KG1 (cell line): Measurements from ENCODE around the gene SH3PXD2A.

Experiments
- DNase-seq: peaks from one replicate; lab custom pipeline; 2025; lab: John Stamatoyannopoulos, UW

Gene SH3PXD2A

GRCh38 chr10:103877861-103878260 is 22.5 kb upstream of the SH3PXD2A start:
- no peak for DNase-seq

DNA sequence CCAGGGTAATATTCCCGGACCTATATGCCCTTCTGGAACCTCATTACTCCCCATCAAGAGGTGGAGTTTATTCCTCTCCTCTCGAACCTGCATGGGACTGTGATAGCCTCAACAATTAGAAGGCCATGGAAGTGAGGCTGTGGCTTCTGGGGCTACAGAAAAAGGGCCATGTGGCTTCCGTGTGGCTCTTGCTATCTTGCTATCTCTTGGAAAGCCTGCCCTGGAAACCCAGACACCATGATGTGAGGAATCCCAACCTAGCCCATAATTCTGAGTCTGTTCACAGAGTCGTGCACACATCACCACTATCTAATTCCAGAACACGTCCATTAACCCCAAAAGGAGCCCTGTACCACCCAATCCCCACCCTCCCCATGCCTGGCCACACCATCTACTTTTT is 20.8 kb upstream of the SH3PXD2A start:
- no peak for DNase-seq

DNA sequence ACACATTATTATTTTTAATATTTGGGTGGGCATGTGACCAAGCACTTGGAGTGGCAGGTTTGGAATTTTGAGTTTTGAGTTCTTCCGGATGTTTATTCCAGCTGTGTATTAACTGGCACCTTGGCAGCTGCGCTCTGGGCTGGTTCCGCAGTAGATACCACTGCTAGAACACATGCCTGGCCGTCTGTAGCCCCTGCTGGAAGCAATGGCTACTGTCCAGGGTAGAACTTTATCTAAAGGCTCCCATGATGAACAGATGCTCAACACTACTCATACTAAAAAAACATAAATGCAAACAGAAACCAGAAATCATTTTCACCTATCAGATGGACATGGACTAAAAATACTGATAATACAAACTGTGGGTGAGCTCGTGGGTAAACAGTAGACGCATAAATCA is 19.4 kb upstream of the SH3PXD2A start:
- DNase-seq, result no peak

- DNase-seq, result no peak
Observed at GRCh38 chr10:103872137-103872931, 17.0 kb upstream of the SH3PXD2A start.

- no peak for DNase-seq
Observed at GRCh38 chr10:103871006-103871405, 15.6 kb upstream of the SH3PXD2A start.

GRCh38 chr10:103870516-103870915 is 15.1 kb upstream of the SH3PXD2A start:
- DNase-seq, result no peak

DNA sequence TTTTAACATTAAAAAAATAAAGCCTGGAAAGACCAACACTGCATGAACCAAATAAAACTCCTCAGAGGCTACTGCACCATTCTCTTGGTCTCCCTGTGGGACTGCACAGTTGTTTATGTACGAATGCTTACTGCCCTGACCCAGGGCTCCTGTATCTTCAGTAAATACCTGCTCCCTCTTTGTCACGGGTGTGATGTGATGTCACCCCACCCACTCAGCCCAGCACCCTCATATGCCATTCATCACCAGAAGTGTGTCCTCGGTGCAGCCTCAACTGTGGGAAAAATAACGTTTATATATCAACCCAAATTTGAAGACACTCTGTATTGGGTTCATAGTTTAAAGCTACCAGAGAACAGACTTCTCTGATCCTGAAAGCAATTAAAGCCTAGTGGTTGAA is 14.0 kb upstream of the SH3PXD2A start:
- DNase-seq, result no peak

- no peak for DNase-seq
Observed at GRCh38 chr10:103868200-103868599, 12.8 kb upstream of the SH3PXD2A start.

DNA sequence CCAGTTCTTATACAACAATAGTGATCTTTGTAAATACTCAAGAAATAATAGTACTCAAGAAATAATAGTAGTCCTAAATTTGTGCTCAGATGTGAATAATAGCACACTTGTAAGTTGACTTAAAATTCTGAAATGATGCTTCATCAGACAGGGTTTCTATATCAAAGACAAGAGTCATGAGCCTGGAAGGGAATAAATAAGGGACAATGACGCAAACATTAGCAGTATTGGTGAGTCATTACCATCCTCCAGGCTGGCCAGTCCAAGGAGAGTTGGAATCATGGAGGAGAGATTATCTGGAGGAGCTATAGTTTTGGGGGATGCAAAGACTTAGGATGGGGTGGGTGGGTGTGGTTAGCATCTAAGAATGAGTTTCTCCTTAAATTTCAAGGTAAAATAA is 6.1 kb upstream of the SH3PXD2A start:
- DNase-seq, result no peak

- DNase-seq, result peak; percentile 61
Observed at GRCh38 chr10:103859161-103860086, 4.0 kb upstream of the SH3PXD2A start.

DNA sequence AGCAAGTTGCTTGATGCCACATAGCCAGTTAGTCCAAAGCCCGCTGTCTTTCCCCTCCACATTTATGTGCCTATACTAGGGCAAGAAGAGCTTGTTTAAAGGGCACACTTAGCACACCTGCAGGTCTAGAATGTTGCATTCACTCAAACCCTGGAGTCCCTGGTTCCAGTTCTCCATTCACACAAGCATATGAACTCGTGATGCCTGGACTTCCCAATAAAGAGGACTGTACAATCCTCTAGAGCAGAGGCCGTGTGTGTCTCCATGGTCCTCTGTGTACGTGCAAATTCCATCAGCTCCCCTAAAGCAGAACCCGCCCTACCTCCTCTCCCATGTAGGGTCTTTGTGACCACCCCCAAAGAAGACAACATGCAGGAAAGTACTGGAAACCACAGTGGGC is 3.0 kb upstream of the SH3PXD2A start:
- DNase-seq, result no peak

DNA sequence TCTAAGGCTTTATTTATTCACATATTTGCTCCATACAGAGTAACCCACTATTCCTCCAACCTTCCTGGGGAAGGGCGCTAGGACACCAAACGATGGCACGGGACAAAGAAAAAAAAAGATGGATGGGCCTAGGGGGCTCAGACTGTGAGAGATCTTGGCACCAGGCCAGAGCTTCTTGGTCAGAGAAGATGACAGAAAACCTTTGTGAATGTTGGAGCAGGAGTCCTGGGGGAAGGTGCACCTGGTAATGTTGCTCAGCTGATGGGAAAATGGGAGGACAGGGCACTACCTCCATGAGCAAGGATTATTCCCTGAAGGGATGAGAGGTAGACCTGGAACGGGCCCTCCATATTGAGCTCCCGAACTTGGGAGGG is 1.4 kb upstream of the SH3PXD2A start:
- no peak for DNase-seq

GRCh38 chr10:103855852-103856796 is 748 bp upstream of the SH3PXD2A start:
- DNase-seq, result no peak

DNA sequence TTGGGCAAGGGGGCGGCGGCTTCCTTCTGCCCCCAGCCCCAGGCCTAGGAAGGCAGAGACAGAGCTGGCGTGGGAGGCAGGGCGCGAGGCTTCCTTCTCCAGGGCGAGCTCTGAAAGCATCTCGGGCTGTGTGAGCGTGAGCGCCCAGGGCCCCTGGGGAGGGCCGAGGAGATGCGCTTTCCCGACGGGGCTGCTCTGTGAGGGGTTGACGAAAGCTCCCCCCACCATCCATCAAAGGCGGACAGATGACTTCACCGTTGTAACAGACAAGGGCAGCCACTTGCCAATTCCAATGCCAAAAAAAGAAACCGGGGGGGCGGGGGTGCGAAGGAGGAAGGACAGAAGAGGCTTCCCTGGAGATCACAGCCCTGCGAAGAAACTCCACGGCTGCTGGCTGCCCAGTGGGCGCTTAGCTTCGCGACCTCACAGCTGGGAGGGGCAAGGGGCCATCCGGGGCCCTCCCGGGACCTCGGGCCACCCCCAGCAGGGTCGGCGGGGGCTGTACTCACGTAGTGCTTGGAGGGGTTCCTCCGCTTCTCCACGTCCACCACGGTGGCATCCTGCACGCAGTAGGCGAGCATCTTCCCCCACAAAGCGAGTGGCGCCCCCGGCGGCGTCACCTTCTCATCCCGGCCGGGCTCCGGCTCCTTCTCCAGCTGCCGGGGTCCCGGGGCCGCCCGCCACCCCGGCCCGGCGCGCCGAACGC is 537 bp downstream of the SH3PXD2A start:
- DNase-seq, result no peak

DNA sequence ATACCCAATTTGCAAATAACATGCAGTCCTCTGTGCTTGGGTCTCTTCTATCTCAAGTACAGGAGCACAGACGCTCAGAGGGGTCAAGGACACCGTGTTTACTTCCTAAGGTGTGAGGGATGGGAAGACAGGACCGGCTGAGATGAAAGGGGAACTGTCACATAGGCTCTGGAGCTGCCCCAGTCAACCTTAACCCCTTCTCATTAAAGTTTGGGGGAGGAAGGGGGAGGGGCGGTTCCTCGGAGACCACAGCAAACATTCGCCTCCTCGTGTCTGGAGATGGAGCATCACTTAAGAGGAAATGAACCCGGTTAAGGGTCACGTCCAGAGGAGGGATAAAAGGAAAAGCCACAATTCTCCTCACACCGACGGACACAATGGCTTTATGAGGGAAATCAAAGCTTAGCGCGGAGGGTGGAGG is 1.1 kb downstream of the SH3PXD2A start:
- DNase-seq, result no peak

DNA sequence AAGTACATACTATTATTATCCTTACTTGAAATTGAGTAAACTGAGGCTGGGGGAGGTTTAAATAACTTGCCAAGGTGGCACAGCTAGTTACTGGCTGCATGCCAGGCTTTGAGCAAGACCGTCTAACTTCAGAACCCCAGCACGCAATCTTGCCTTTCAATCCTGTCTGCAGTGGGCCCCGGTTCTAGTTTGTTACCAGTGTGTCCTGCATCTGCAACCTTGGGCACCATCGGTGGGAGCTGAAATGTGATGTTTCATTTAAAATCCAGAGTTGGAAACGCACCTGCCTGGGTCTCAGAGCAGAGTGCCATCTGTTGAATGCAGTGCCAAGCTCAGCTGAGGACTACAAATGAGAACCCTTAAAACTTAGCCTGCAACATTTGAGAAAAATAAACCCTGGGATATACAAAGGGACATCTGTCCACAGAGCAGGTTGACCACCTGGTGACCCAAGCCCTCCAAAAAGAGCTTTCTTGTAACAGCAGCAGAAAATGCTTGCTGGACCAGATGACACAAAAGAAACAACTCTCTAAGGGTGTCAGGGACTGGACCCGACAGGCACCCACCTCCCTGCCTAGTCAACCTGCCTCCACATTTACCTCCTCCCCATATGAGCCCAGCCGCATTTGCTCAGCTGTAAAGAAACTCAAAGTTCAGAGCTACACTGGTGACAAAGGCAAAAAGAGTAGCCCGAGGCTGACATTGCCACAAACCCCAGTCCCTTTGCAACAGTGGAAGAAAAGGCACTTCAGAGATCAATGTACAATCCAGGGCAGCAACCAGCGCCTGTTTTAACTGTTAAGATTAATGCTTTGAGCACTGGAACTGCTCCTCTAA is 1.7 kb downstream of the SH3PXD2A start:
- DNase-seq, result no peak

GRCh38 chr10:103852856-103853255 is 2.5 kb downstream of the SH3PXD2A start:
- no peak for DNase-seq

- no peak for DNase-seq
Observed at GRCh38 chr10:103852189-103852711, 3.1 kb downstream of the SH3PXD2A start.

- DNase-seq, result no peak
Observed at GRCh38 chr10:103851261-103851660, 4.1 kb downstream of the SH3PXD2A start.

DNA sequence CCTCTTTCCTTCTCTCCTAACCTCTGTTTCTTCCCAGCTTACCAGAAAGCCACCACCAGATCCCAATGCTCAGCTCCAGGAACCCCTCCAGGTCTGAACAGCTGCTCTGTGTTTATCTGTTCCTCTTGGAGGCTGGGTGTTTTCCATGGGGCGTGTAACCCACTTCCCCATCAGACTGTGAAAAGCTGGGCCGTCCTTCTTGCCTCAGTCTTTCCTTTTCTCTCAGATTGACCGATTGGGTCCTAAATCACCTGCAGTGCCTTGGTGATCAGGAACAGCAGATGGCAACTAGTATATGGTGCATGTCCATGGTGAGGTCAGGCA is 4.8 kb downstream of the SH3PXD2A start:
- no peak for DNase-seq
